ENCODE data around the gene PRDM5.

Gene PRDM5

DNA sequence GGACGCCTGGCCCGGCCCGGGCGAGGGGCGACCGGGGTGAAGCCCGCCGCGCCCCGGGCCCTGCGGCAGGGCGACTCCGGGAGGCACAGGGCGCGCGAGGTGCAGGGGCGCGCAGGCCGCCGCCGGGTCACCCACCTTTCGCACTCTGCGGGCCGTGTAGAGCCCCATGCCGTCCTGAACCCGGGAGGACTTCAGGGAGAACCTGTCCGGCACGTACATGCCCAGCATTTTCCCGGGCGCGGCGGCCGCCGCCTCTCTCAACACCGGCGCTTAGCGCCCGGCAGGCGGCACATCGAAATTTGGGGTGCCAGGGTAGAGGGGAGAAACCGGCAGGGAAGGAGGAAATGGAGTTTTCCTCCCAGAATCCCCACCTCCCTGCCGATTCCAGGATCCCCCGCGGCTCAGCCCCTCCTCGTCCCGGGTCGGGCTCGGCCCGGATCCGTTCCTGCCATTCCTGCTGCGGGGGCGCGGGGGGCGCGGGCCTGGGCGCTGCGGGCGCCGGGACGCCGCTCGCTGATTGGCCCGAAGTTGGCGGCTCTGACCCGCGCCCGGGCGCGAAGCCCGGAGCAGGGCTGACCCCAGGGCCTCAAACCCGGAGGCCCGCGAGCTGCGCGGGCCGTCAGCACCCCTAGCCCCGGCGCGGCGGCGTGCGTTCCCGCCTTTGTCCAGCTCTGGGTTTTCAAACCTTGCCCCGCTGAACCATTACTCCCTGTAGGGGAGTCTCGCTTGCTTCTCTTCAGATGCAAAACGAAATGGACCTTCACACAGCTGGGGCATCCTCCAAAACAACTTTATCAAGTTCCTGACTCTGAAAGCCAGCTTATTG is at the start of gene PRDM5:
TSS of gene PRDM5 (minus strand) at position 346 of the 826 bp plus-strand sequence. CDS start at position 228, 118 bp downstream.
- Histone ChIP-seq H3K4me1 (peaks cover 4% of the 10 kb centered on the region), H3K4me2 (ENCODE audit: low read length) (peak within 1 kb of the TSS; percentile 72), H3K79me2 (peaks cover 2% of the 10 kb centered on the region), H3K27ac (peak within 1 kb of the TSS; percentile 83), H3K36me3 (ENCODE audit: control insufficient read depth, insufficient read depth, low read length) (no peaks in the 10 kb centered on the region), H3K27me3 (ENCODE audit: control insufficient read depth, insufficient read depth, low read length) (no peaks in the 10 kb centered on the region), H3K9ac (peak within 1 kb of the TSS; percentile 28), H3K9me3 (ENCODE audit: control insufficient read depth, low read length) (no peaks in the 10 kb centered on the region), H3K4me3 (ENCODE audit: low read depth, low read length) (peak within 1 kb of the TSS; percentile 57), H2AFZ (peak within 1 kb of the TSS; percentile 86)
- TF ChIP-seq, protein P1, sequence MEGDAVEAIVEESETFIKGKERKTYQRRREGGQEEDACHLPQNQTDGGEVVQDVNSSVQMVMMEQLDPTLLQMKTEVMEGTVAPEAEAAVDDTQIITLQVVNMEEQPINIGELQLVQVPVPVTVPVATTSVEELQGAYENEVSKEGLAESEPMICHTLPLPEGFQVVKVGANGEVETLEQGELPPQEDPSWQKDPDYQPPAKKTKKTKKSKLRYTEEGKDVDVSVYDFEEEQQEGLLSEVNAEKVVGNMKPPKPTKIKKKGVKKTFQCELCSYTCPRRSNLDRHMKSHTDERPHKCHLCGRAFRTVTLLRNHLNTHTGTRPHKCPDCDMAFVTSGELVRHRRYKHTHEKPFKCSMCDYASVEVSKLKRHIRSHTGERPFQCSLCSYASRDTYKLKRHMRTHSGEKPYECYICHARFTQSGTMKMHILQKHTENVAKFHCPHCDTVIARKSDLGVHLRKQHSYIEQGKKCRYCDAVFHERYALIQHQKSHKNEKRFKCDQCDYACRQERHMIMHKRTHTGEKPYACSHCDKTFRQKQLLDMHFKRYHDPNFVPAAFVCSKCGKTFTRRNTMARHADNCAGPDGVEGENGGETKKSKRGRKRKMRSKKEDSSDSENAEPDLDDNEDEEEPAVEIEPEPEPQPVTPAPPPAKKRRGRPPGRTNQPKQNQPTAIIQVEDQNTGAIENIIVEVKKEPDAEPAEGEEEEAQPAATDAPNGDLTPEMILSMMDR (IDR thresholded peaks at IDR 0.05) = no peak

- no peak overlapping the region for H3K9ac ChIP-seq
- H3K27me3 ChIP-seq (ENCODE audit: control insufficient read depth, insufficient read depth, low read length) = no peaks in the 10 kb centered on the region
- no peak overlapping the region for H3K4me3 ChIP-seq (ENCODE audit: low read depth, low read length)
- no peaks in the 10 kb centered on the region for H3K79me2 ChIP-seq
- no peak overlapping the region for H3K27ac ChIP-seq
- H3K36me3 ChIP-seq (ENCODE audit: control insufficient read depth, insufficient read depth, low read length) = no peaks in the 10 kb centered on the region
- no peak overlapping the region for H3K4me2 ChIP-seq (ENCODE audit: low read length)
- no peaks in the 10 kb centered on the region for H3K4me1 ChIP-seq
- H3K9me3 ChIP-seq (ENCODE audit: control insufficient read depth, low read length) = no peaks in the 10 kb centered on the region
- TF ChIP-seq, protein P1 (IDR thresholded peaks at IDR 0.05) = no peak
- no peak overlapping the region for H2AFZ ChIP-seq
Measured at GRCh38 chr4:120971884-120972283, 49.4 kb upstream of the PRDM5 start.

- Histone ChIP-seq H3K4me3 (ENCODE audit: low read depth, low read length) (no peak overlapping the region), H3K9ac (no peak overlapping the region)
Measured at GRCh38 chr4:120965938-120966337, 43.4 kb upstream of the PRDM5 start.

DNA sequence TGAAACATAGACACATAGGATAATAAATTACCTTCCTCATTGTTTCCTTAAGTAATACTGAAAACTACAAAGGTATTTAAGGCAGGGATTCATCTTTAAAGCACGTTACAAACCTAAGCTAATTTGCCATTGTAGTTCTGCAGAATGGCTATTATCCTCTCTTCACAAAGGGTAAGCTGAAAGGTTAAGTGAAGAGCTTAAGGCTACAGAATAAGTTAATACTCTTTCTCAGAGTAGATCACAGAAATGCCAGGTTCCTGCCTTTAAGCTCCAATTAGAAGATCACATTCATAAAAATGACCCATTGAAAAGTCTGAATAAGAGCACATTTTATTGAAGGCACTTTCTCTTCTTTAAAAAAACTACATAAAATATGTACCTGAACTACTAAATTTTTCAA is 42.1 kb upstream of the PRDM5 start:
- no peaks in the 10 kb centered on the region for H3K79me2 ChIP-seq
- H3K9ac ChIP-seq = no peak overlapping the region
- H3K27me3 ChIP-seq (ENCODE audit: control insufficient read depth, insufficient read depth, low read length) = no peaks in the 10 kb centered on the region
- H3K9me3 ChIP-seq (ENCODE audit: control insufficient read depth, low read length) = no peaks in the 10 kb centered on the region
- no peak overlapping the region for H3K4me2 ChIP-seq (ENCODE audit: low read length)
- H2AFZ ChIP-seq = no peak overlapping the region
- no peaks in the 10 kb centered on the region for H3K36me3 ChIP-seq (ENCODE audit: control insufficient read depth, insufficient read depth, low read length)
- TF ChIP-seq, protein P1 (IDR thresholded peaks at IDR 0.05) = no peak
- no peak overlapping the region for H3K27ac ChIP-seq
- no peak overlapping the region for H3K4me3 ChIP-seq (ENCODE audit: low read depth, low read length)
- no peaks in the 10 kb centered on the region for H3K4me1 ChIP-seq

More at GRCh38 chr4:120965938-120966337, 43.4 kb upstream of the PRDM5 start:
- Histone ChIP-seq H3K27me3 (ENCODE audit: control insufficient read depth, insufficient read depth, low read length) (no peaks in the 10 kb centered on the region), H3K4me1 (no peaks in the 10 kb centered on the region), H3K4me2 (ENCODE audit: low read length) (no peak overlapping the region), H3K9me3 (ENCODE audit: control insufficient read depth, low read length) (no peaks in the 10 kb centered on the region), H2AFZ (no peak overlapping the region), H3K79me2 (no peaks in the 10 kb centered on the region), H3K36me3 (ENCODE audit: control insufficient read depth, insufficient read depth, low read length) (no peaks in the 10 kb centered on the region), H3K27ac (no peak overlapping the region)
- TF ChIP-seq, protein P1 (IDR thresholded peaks at IDR 0.05) = no peak

DNA sequence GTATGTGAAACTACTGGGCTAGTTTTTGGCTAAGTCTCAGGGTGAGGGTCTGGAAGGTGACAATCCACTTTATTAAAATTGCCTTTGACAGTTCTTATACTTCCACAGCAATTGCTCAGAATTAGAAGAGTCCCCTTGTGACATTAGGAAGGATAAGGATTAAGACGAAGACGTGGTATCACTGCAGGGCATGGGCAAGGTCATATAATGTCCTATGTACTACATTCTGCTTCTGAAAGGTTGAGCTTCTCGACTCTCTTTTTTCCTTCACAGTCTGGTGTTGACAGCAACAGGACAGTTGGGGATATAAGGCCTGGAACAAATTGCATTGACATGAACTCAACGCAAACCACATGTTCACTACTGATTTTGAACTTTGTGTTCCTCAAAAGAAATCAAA is 40.9 kb upstream of the PRDM5 start:
- Histone ChIP-seq H3K27me3 (ENCODE audit: control insufficient read depth, insufficient read depth, low read length) (no peaks in the 10 kb centered on the region), H3K4me3 (ENCODE audit: low read depth, low read length) (no peak overlapping the region), H3K36me3 (ENCODE audit: control insufficient read depth, insufficient read depth, low read length) (no peaks in the 10 kb centered on the region), H3K9ac (no peak overlapping the region), H3K4me2 (ENCODE audit: low read length) (no peak overlapping the region), H3K9me3 (ENCODE audit: control insufficient read depth, low read length) (no peaks in the 10 kb centered on the region), H2AFZ (no peak overlapping the region), H3K4me1 (no peaks in the 10 kb centered on the region), H3K27ac (no peak overlapping the region), H3K79me2 (no peaks in the 10 kb centered on the region)
- TF ChIP-seq, protein P1 (IDR thresholded peaks at IDR 0.05) = no peak
